Skeletal muscle satellite cell (primary cell): ENCODE measurements around the gene CHPF.

Experiments
- H3K27me3 ChIP-seq: 2 replicates; pipeline ENCODE4 v1.7.0; 2013; ENCODE audit warnings: low read length; ENCODE audit not compliant: control insufficient read depth, insufficient read depth
- H3K36me3 ChIP-seq: 2 replicates; pipeline ENCODE4 v1.7.0; 2013; ENCODE audit warnings: mild to moderate bottlenecking, control low read depth, low read length; ENCODE audit not compliant: insufficient read depth
- H3K4me1 ChIP-seq: 2 replicates; pipeline ENCODE4 v1.7.0; 2013; ENCODE audit warnings: low read length; ENCODE audit not compliant: control insufficient read depth, insufficient read depth
- H3K4me2 ChIP-seq: 2 replicates; pipeline ENCODE4 v1.7.0; 2013; ENCODE audit warnings: mild to moderate bottlenecking, low read length
- H3K4me3 ChIP-seq: 2 replicates; pipeline ENCODE4 v1.7.0; 2013; ENCODE audit warnings: low read length
- H3K9ac ChIP-seq: 2 replicates; pipeline ENCODE4 v1.7.0; 2013; ENCODE audit warnings: mild to moderate bottlenecking, low read depth, low read length, moderate library complexity
- H3K9me3 ChIP-seq: replicated peaks from 2 replicates; pipeline ENCODE4 v1.7.0; 2013; ENCODE audit warnings: mild to moderate bottlenecking, control low read depth, low read length

The CHPF gene

DNA sequence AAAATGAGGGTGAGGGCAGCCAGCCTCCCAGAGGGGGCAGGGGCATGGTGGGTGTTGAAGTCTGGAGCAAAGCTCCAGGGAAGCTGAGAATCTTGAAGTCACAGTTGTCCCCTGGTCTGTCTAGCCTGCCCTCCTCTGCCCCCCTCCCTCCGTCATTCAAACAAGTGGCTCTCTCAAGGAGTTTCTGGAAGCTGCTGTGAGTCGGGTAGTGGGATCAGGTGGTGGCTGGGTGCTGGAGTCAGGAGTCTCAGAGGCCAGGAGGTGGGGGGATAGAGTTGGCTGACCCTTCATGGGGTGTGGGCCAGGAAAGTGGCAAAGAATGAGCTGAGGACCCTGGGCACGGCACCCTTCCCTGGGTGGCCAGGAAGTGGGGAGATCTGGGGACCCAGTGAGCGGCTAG, 29.8 kb downstream of the CHPF start:
- peaks cover 36% of the 10 kb centered on the region for H3K4me1 ChIP-seq
- H3K36me3 ChIP-seq = no peaks in the 10 kb centered on the region
- peaks cover 62% of the 10 kb centered on the region for H3K27me3 ChIP-seq
- no peak overlapping the region for H3K4me3 ChIP-seq
- no peak overlapping the region for H3K9ac ChIP-seq
- H3K4me2 ChIP-seq = peak overlapping the region; percentile 50
- no peaks in the 10 kb centered on the region for H3K9me3 ChIP-seq

DNA sequence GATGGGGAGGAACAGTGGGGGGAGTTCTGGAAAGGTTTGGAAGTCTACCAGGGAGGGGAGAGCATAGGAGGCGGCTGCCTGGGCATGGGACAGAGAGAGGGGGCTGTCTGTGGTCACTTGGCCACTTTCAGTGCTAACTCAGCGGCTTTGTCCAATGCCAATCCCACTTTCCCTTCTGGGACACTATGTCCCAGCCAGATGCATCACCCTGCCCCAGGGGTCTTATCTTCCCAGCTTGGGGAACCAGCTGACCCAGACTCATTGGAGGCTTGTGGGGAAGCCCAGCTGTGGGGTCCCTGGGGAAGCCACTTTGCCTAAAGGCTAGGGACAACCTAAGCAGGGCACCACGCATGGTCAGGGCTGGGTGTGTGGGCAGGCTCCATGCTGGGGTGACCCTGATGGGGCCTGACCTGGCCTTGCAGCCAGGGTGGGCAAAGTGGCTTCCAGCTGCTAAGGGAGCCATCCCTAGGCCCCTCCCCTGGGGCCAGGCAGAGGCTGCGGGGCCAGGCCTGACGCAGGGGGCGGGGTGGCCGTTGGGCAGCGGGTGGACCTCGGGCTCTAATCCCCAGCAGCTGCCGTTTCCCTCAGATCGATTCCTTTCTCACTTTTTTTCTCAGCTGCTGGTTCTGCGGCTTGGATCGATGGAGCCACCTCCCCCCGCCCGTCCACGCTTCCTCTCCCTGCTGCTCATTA, 30.9 kb downstream of the CHPF start:
- H3K4me2 ChIP-seq = peak overlapping the region; percentile 33
- H3K4me3 ChIP-seq = no peak overlapping the region
- H3K36me3 ChIP-seq = no peaks in the 10 kb centered on the region
- H3K9ac ChIP-seq = no peak overlapping the region
- H3K4me1 ChIP-seq = peaks cover 36% of the 10 kb centered on the region
- H3K9me3 ChIP-seq = no peaks in the 10 kb centered on the region
- peaks cover 57% of the 10 kb centered on the region for H3K27me3 ChIP-seq

- H3K4me1 ChIP-seq = peaks cover 45% of the 10 kb centered on the region
- no peak overlapping the region for H3K4me2 ChIP-seq
- no peaks in the 10 kb centered on the region for H3K9me3 ChIP-seq
- no peak overlapping the region for H3K4me3 ChIP-seq
- H3K36me3 ChIP-seq = no peaks in the 10 kb centered on the region
- H3K9ac ChIP-seq = no peak overlapping the region
- peaks cover 50% of the 10 kb centered on the region for H3K27me3 ChIP-seq
Observed at GRCh38 chr2:219511547-219512325, 31.9 kb downstream of the CHPF start.

DNA sequence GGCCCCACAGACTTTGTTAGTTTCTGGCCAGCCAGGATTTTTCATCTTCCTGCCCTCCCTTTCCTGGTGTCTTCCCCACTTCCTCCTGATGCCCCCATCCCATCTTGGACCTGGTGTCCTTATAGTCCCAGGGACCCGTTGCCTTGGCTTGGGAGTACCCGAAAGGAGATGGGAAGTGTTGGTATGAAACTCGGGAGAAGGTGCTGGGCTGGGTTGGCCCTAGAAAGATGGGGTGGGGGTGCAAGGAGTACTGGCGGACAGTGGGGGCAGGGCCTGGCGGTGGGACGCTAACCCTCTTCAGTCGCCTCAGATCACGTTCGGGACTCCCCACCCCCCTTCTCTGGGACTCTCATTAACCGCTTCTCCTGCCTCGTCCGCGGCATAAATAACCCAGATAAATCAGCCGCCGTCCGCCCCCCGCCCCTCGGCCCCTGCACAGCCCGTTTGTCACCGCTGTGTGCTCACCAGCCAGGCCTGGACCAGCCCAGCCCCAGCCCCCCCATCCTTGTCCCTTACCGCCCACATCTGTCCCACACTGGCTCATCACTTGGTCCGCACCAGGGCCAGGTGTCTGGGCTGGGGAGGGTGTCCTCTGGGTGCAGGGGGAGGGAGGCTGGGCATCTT, 33.0 kb downstream of the CHPF start:
- H3K27me3 ChIP-seq = peaks cover 39% of the 10 kb centered on the region
- peaks cover 54% of the 10 kb centered on the region for H3K4me1 ChIP-seq
- peak overlapping the region; percentile 75 for H3K4me2 ChIP-seq
- H3K9ac ChIP-seq = no peak overlapping the region
- peaks cover 11% of the 10 kb centered on the region for H3K36me3 ChIP-seq
- no peak overlapping the region for H3K4me3 ChIP-seq
- no peaks in the 10 kb centered on the region for H3K9me3 ChIP-seq

GRCh38 chr2:219509780-219510511, 33.7 kb downstream of the CHPF start:
- Histone ChIP-seq H3K27me3 (peaks cover 33% of the 10 kb centered on the region), H3K4me3 (peak overlapping the region; percentile 58), H3K9me3 (no peaks in the 10 kb centered on the region), H3K36me3 (peaks cover 18% of the 10 kb centered on the region), H3K4me1 (peaks cover 54% of the 10 kb centered on the region), H3K4me2 (peak overlapping the region; percentile 75), H3K9ac (no peak overlapping the region)

DNA sequence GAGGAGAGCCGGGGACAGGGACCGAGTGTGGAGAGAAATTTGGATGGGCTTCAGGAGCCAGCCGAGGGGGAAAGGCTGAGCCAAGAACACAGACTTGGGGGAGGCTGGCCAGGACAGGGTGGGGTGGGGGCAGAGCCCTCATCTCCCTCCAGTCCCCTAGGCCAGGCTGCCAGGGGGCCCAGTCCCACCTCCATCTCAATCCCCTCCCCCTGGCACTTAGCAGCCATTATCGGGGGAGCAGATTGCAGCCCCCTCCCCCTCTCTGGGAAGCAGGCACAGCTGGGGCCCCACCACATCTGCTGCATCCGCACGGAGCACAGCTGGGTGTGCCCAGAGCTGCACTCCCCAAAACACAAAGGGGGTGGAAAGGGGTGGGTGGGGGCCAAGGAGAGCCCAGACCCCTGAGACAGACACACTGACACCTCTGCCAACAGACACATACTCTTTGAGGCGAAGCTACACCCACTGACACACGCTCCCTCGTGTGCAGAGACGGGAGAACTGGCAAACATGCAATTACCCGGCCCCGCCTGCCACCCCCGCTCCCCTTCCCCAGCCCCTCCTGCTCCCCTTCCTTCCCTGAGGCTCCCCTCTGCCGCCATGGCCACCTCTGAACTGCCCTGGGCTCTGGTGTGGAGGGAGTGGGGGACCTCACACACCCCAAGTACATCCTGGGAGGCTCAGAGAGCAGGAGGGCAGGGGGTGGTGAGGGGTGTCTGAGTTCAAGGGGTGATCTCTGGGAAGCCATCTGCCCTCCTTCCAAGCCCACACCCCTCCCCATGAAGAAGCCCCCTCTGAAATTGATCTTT, 34.4 kb downstream of the CHPF start:
- Histone ChIP-seq H3K27me3 (peaks cover 25% of the 10 kb centered on the region), H3K36me3 (peaks cover 25% of the 10 kb centered on the region), H3K4me3 (no peak overlapping the region), H3K4me2 (peak overlapping the region; percentile 75), H3K9ac (no peak overlapping the region), H3K4me1 (peaks cover 49% of the 10 kb centered on the region), H3K9me3 (no peaks in the 10 kb centered on the region)

DNA sequence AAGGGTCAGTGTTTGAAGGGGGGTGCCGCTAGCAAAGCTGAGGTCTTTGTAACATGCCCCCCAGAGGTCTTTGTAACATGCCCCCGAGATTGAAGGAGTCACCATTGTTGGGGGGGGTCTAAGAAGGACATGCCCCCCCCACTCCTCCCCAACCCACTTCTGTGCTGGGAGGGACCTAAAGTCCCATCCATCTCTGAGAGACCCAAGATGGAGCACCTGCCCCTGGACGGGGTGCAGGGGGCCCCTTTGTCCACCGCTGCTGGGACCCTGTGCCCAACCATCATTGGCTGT, 35.2 kb downstream of the CHPF start:
- Histone ChIP-seq H3K36me3 (peaks cover 32% of the 10 kb centered on the region), H3K9ac (no peak overlapping the region), H3K27me3 (peaks cover 17% of the 10 kb centered on the region), H3K9me3 (no peaks in the 10 kb centered on the region), H3K4me3 (no peak overlapping the region), H3K4me2 (no peak overlapping the region), H3K4me1 (peaks cover 46% of the 10 kb centered on the region)

DNA sequence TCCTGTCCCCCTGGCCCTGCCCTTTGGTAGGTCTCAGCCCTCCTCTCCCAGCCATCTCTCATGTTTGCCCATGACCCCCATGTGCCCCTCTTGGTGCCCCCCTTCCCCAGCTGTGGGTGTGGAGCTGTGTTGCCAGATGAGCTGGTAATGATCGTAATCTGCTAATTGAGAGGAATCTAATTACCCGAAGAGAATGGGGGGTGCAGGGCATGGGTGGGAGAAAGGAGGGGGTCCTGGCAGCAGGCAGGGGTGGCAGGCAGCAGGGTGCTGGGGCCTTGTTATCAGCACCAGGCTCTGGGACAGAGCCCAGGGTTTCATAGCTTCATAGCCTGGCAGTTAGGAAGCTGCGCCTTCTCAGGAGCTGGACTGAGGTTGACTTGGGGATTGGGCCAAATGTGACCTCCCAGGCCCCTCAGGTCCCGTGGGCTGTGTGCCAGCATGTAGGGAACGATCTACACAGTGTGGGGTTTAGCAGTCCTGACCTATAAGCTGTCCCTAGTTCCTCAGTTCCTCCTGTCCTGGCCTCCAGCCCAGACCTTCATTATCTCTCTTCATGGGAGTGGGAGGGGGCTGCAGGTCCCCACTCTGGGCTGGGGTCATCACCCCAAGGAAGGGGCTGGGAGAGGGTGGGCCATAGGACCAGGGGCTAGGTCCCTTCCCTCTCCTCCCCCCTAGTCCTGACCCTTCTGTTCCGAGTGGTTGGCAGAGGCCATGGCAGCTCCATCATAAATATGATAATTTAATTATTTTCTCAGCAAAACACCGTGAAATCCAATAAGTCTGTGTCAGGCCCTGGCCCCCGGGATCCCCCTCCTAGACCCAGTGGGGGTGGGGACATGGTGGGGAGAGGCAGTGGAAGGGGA, 35.8 kb downstream of the CHPF start:
- H3K4me1 ChIP-seq = peaks cover 41% of the 10 kb centered on the region
- peaks cover 35% of the 10 kb centered on the region for H3K36me3 ChIP-seq
- no peaks in the 10 kb centered on the region for H3K9me3 ChIP-seq
- no peak overlapping the region for H3K9ac ChIP-seq
- H3K27me3 ChIP-seq = peaks cover 11% of the 10 kb centered on the region
- H3K4me2 ChIP-seq = no peak overlapping the region
- no peak overlapping the region for H3K4me3 ChIP-seq

- Histone ChIP-seq H3K9me3 (no peaks in the 10 kb centered on the region), H3K4me2 (peak overlapping the region; percentile 27), H3K4me1 (peaks cover 34% of the 10 kb centered on the region), H3K36me3 (peaks cover 35% of the 10 kb centered on the region), H3K9ac (peak overlapping the region; percentile 46), H3K4me3 (no peak overlapping the region), H3K27me3 (peaks cover 3% of the 10 kb centered on the region)
Observed at GRCh38 chr2:219506802-219507526, 36.6 kb downstream of the CHPF start.
